Neural progenitor cell (in vitro differentiated cells): Measurements from ENCODE around the gene RGS7.

Experiments
- EZH2 ChIP-seq: fragments of 200-600 bp; sonication (generic); IDR thresholded peaks from 2 replicates; pipeline ENCODE4 v1.6.1; 2017; ENCODE audit warnings: antibody characterized with exemption, mild to moderate bottlenecking, moderate library complexity
- EZH2phosphoT487 ChIP-seq: fragments of 200-600 bp; sonication (generic); IDR thresholded peaks from 2 replicates; pipeline ENCODE4 v1.6.1; 2017; ENCODE audit warnings: antibody characterized with exemption
- TF ChIP-seq, protein P1 (sequence below): fragments of 200-600 bp; sonication (generic); IDR thresholded peaks from 2 replicates; pipeline ENCODE4 v1.5.1; 2017; ENCODE audit warnings: antibody characterized with exemption, mild to moderate bottlenecking

GRCh38 chr1:241330619-241331327 lies 26.2 kb downstream of the RGS7 start:
- TF ChIP-seq, protein P1, sequence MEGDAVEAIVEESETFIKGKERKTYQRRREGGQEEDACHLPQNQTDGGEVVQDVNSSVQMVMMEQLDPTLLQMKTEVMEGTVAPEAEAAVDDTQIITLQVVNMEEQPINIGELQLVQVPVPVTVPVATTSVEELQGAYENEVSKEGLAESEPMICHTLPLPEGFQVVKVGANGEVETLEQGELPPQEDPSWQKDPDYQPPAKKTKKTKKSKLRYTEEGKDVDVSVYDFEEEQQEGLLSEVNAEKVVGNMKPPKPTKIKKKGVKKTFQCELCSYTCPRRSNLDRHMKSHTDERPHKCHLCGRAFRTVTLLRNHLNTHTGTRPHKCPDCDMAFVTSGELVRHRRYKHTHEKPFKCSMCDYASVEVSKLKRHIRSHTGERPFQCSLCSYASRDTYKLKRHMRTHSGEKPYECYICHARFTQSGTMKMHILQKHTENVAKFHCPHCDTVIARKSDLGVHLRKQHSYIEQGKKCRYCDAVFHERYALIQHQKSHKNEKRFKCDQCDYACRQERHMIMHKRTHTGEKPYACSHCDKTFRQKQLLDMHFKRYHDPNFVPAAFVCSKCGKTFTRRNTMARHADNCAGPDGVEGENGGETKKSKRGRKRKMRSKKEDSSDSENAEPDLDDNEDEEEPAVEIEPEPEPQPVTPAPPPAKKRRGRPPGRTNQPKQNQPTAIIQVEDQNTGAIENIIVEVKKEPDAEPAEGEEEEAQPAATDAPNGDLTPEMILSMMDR = no peak
- TF ChIP-seq EZH2phosphoT487 (no peak), EZH2 (no peak)
